ENCODE data around the gene SLBP.

SLBP gene

DNA sequence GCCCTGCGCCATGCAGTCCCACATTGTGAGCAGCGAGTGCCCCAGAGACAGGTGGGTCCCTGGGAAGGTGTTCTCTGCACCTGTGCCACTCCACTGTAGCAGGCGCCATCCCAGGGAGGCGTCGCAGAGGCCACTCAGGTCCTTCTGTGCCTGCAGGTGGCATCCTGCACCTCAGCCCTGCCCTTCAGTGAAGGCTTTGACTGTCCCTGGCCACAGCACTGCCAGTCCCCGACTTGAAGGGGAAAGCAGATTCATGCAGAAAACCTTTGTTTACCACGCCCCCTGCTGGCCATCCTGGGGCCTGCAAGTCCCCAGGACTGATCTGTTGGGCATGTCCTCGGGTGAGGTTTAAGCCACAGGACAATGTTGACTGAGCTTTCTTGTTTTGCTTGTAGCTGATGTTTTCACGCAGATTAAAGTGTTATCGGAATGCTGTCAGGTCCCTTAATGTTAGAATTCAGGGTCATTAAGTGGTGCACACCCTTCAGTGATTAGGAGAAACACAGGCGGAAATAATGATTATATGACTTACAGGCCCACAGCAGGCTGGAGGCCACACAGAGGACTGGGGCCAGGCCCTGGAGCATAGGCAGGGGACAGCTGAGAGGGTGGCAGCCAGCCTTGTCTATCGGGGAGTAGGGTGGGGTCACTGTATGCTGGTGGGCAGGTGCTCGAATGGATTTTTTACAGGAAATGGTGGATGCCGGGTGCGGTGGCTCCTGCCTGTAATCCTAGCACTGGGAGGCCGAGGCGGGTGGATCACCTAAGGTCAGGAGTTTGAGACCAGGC is 14.2 kb upstream of the SLBP start:
- DNase-seq: peak in 1 of 2 experiments; percentile 33

DNA sequence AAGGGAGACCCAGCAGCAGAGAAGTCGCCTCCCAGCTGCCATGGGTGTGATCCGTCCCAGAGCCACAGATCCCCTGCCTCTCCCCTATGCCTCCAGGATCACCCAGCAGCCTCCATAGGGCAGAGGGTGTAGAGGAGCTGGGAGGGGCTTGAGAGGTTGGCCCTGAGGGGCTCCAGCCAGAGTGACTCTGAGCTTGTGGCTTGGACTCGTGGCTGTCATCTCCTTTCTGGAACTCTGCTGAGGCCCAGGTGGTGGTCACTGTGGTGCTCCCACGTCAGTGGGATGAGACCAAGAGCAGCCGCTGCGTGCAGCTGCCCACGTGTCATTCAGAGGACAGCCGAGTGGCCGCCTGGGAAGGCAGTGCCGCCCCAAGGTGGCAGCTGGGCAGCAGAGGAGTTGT is 13.4 kb upstream of the SLBP start:
- no peak for DNase-seq

DNA sequence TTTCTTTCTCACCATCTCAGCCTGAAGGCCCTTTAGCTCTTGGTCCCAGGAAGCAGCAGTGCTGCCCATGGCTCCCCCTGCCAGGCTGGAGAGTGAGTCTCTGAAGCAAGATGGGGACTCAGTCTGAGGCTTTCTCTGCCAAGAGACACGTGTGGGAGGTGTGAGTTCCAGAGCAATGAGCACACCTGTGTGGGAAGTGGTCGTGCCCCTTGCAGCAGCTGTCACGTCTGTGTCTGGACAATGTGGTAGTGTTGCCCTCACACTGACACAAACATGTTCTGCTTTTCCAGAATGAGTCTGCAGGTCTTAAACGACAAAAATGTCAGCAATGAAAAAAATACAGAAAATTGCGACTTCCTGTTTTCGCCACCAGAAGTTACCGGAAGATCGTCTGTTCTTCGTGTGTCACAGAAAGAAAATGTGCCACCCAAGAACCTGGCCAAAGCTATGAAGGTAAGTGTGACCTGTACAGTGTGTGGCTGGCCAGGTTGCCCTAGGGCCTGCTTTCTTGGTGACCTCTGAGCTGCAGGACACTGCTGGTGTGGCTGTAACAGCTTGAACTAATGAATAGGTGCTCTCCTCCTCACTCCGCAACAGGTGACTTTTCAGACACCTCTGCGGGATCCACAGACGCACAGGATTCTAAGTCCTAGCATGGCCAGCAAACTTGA is 11.1 kb upstream of the SLBP start:
- no peak for DNase-seq

DNA sequence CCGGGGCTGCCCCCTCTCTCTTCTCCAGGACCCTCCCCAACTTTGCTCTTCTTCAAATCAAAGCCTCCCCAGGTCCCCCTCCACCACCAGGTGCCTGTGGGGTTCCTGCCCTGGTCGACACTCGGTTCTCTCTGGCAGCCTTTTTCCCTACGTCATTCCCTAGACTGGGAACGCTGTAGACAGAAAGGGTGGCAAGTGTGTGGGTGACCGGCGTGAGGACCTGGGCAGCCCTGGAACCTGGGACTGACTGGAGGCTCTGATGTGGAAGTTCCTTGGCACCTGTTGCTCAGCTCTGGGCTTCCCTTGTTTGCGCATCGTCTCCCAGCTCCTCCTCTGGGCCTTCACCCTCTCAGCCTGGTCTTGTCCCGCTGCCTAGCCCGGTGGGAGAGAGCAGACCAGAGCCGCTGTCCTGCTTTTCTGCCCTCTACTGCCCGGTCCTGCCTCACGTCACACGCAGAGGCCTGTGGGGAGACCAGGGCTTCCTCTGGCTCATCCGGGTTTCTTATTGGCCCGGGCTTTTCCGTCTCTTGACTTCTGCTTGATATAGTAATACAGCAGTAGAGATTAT is 10.5 kb upstream of the SLBP start:
- no peak for DNase-seq

DNA sequence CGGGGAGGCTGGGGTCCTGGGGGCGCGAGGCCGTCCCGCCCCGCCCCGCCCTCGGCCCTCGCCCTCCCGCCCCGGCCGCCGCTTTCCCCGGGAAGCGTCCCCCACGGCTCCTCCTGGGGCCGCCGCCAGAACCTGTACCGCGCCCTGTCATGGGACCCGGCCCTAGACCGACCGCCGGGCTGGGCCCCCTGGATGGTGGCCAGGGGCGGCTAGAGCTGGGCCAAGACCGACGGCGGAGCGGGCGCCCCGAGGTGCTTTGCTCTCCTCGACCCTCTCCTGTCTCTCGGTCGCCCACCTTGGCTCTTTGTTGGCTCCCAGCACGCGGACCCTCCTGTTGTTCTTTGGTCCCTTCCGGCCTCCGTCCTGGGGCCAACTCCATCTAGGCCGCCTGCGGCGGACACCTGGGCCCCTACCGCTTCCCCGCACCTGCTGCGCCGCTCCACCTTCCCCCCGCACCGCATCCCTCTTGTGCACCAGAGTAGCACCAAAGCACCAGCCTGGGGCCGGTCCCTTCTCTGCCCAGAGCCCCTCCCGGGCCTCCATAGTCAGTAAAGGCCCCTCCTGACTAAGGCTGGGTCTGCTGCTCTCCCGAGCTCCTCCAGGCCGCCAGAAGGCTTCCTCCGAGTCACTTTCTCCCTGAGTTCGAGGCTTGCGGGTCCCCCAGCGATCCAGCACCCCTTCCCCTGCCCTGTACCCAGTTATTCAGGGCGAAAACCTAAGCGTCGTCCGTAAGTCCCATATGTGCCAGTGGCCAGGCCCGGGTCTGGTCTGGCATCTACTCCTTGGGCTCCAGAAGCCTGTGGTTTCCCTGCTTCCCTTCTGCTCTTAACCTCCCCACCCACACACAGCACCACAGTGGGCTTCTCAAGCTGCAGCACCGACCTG is 9.8 kb upstream of the SLBP start:
- DNase-seq: no peak

DNA sequence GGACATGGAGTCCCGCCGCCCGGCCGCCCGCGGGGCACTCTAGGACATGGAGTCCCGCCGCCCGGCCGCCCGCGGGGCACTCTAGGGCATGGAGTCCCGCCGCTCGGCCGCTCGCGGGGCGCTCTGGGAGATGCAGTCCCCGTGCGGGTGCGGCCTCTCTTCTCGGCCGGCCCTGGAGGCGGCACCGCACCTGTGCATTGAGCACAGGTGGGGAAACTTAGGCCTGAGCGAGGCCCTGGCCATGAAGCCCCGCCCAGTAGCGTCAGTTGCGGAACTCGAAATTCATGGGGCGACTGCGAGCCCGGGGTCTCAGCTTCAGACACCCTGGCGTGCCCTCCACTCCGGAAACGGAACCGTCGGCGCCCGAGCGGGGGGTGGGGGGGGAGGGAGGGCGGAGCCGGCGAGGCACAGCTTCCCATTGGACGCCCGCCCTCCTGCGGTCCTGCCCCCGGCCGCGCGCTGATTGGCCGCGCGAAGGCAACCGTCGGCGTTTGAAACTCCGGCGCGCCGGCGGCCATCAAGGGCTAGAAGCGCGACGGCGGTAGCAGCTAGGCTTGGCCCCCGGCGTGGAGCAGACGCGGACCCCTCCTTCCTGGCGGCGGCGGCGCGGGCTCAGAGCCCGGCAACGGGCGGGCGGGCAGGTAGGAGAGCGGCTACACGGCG is 9.0 kb upstream of the SLBP start, which contains the start of the genes TACC3 and TMEM129:
Gene TACC3, plus strand, starts transcription at position 519 of the 663 bp plus-strand sequence. CDS start 1,901 bp downstream, outside the sequence.
Gene TMEM129, minus strand, starts transcription at position 321 of the 663 bp plus-strand sequence. CDS start 486 bp downstream, outside the sequence.
- DNase-seq: peak; percentile 57 to 83

DNA sequence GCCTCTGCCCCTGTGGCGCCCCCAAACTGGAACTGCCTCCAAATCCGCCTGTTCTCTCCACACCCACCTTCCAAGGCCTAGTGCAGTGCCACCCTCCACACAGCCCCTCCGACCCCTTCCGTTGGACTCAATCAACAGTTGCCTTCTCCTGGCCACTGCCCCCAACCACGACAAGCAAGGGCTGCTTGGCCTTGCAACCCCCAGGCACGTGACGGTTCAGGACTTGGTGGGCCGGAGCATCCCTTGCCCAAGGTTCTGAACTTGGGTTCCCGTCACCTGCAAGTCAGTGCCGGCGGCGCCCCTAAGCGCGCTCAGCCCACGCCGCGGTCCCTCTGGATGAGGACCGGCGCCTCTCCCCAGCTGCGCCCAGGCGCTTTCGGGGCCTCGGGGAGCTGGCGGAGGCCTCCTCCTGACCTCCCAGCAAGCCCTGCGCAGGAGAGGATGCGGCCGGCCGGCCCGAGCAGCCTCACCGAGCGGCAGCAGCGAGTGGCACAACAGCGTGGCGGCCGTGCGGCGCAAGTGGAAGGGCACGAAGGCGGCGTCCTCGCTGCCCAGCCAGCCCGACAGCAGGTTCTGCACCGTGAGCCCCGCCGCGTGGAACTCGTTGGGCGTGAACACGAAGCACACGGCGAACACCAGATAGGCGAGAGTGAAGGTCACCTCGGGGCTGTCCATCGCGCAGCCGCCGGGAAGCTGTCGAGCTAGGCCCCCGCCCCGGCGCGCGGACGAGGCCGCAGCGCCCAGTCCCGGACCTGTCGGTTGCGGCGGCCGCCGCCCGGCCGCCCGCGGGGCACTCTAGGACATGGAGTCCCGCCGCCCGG is 8.3 kb upstream of the SLBP start:
- DNase-seq: no peak

DNA sequence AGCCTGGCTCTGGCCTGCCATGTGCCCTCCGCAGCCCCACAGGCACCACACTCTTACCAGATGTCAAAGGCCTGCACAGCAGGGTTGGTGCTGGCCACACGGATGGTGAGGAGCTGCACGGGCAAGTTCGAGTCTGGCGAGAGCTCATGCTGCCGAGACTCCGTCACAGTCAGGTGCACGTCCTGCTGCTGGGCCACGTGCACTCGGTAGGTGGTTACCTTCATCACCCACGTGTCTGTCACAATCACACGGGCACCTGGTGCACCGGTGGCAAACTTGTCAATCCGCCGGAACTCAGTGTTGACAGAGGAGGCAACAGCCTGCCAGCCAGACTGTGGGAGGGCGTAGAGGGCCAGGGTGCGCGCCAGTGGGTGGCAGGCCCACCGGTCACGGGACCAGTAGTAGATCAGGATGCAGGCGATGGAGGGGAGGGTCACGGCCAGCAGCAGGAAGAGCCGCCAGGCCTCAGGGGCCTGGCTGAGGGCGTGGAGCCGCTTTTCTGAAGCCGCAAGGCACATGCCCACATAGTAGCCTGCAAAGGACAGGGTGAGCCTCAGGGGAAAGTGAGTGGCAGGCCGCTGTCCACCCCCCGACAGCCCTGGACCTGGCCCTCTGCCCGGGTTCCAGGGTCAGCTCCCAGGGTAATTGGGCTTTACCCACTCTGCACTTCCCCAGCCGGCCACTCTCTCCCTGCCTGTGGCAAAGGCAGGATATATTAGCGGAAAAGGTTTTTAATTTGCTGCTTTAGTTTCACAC is 6.2 kb upstream of the SLBP start:
- DNase-seq: no peak

DNA sequence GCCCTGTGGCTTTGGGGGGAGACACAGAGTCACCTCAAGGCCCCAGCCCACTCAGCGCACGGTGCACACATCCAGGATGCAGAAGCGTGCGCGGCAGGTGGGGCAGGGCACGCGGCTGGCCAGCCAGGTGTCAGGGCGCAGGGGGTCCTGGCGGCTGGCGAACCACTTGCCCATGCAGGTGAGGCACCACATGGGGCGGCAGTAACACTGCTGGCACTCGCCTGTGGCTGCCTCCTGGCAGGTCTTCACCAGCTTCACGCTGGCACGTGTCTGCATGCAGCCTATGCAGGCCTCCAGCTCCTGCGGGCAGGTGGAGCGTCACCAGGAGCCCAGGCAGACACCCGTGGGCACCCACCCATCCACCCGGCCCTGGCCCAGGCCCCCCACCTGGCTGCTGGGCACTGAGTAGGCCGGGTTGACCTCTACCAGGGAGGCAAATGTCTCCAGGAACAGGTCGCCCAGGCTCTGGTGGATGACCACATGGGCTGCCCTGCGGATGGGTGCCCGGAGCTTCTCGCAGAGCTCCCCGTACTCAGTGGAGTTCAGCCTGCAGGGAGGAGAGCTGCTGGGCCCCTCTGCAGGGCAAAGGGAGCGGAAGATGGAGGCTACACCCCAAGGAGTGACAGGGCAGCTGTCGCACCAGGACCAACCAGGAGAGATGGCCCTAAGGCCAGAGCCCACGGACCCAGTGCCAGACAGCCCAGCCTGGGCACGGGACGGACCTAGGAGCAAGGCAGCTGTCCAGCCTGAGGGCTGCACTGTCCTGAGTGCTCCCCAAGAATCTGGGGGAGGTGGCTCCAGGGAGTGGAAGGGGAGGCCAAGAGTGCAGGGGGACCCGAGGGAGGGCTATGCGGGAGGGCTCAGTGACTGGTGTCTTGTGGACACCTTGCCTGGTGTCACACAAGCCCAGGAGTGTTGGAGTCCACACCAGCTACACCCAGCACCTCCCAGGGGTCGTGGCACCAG is 5.3 kb upstream of the SLBP start:
- DNase-seq: no peak

DNA sequence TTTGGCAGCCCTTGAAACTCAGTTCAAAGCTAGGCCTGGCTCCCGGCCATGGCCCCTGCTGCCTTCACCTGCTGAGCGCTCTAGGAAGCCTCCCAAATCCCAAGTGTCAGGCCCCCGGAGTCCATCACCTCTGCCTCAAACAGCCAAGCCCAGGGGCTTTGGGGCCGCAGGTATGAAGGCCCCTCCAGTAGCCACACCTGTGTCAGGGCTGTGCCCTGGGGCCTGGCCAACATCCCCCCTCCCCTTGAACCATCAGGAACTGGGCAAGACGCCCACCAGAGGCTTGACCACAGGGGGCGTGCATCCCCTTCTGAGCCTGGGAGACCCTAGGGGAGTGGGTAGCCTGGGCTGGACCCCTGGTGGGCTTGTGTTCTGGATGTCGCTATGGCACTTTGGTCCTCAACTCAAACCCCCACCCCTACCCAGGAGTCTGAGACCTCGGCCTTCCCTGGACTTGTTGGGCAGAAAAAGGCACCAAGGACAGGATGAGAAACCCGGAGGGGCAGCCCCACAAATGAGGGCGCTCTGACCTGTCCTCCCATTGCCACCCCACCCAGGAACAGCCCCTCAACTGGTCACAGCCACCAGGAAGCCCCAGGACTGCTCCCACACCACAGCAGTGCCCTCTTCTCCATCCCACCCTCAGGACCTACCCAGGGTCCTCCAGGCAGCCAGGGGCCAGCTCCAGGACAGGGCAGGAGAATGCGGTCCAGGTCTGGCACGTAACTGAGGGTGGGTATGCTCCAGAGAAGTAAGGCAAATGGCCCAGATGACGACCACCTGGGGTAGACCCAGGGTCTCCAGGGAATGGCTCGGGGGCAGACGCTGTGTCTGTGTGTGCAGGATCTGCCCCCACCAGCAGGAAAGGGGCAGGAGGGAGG is 4.2 kb upstream of the SLBP start:
- no peak for DNase-seq

DNA sequence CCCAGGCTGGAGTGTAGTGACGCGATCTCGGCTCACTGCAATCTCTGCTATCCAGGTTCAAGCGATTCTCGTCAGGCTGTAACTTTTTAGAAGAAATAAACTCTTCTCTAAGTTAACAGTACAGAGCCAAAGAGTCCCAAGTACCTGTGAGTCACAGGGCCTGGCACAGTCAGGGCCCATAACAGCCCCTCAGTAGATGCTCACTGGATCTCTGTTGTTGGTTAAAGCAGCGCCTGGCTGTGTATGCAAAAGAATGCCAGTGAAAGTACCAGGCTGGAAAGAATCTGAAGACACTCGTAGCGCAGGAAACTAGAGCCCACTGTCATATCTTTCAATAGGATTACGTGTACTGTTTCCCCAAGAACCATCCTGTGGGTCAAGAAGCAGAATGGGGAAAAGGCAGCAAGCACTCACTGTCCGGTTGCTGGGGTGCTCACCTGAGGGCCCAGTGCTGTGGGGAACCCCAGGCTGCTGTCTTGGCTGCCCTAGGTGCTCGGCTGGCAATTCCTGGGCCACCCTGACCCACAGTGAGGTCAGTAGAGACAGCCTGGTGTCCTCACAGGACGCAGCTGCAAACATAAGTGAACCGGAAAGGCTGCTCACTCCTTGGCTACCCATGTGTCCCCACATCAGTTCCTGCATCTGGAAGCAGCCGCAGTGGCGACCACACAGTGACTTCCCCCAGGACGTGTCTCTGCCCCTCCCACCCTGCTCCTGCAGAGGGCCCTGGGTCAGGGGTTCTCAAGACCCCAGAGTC is 3.1 kb upstream of the SLBP start:
- no peak for DNase-seq

DNA sequence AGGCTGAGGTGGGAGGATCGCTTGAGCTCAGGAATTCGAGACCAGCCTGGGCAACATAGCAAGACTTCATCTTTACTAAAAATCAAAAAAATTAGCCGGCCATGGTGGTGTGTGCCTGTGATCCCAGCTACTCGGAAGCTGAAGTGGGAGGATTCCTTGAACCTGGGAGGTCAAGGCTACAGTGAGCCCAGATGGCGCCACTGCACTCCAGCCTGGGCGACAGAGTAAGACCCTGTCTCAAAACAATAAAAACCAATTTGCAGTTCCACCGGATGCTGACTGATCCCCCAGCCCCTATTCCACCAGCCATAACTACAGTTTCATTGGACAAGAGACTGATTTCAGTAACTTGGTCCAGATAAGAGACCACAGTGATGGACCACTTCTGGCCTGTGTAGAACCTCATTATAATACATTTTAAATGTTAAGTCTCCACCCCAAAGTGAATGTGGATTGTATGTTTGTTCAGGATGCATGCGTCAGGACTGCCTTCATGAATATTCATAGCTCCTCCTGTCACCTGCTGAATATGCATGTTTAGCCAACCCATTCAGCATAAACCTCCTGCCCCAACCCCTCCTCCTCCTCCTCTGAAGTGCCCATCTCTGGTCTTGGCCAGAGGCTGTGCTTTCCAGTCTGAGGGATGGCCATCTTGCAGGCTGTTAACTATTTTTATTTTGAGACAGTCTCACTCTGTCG is 2.3 kb upstream of the SLBP start:
- no peak for DNase-seq

DNA sequence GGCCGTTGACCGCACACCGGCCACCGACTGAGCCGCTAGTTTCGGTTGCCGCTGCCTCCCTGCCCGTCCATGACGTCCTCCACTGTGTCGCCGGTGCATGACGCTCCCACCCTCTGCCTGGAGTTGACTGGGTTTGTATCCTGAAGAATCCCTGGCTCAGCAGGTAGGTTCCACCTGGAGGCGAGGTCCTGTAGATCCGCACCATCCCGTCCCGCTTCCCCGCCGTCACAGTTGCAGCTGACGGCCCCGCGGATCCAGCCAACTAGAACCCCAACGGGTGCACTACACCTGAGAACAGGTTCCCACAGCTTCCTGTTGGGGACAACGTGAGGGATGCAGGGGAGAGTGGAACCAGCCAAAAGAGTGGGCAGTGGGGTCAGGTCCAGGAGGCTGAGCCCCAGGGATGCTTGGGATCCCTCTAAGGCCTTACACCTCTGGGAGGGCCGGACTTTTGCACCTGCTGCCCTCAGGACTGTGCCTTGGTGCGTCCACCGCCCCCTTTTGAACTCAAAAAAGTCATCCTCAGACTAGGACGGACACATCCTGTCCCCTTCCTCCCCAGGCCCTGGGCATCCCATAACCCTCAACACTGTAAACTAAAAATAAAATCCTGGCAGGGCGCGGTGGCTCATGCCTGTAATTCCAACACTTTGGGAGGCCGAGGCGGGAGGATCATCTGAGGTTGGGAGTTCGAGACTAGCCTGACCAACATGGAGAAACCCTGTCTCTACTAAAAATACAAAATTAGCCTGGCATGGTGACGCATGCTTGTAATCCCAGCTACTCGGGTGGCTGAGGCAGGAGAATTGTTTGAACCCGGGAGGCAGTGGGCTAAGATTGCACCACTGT is 1.1 kb upstream of the SLBP start:
- no peak for DNase-seq

DNA sequence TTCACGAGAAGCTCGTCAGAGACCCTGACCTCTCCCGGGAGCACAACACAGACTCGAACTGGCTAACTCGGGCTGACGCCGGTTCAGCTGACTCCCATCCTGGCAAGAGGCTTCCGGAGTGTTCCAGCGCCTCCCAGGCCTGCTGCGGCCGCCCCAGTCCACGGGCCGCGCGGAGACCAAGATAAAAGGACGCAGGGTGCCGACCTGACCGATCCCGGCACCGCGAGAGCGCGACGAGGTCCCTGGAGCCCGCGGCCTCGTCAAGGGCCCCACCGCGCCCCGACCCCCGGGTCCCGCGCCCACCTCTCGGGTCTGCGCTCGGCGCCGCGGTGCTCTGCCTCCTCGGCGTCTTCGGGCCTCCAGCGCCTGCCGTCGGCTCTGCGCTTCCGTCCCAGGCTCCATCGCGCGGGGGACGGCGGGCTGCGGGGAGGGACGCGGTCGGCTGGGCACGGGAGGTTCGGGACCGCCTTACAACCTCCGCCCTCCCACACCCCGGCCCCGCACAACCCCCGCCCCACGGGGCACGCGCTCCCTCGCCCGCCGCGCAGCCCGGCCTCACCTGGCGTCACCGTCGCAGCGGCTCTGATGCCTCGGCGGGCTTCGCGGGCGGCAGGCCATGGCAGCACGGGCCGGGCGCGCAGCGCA is 426 bp downstream of the SLBP start:
- DNase-seq: peak in 1 of 2 experiments; percentile 5

DNA sequence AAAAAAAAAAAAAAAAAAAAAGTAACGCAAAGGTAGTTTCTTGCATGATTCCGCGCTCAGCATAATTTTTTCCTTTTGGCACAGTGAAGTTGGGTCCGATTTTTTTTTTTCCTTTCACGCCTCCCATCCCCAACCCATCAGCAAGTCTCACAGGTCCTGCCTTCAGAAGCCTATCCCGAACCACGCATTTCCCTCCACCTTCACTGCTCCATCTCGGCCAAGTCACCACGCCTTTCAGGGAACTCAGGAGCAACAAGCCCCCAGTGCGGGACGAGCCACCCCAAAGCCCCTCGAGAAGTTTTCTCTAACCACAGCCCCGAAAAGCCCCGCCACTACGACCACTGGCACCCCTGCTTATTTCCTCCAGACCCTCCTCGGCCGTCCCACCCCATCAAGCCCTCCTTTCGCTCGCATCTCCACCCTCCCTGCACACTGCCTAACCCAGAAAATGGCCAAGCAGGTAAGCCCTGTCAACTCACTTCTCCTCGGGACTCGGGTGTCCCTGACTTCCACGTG is 1.0 kb downstream of the SLBP start:
- no peak for DNase-seq

All from cerebellar nuclear complex (tissue), 1 donor.